ENCODE measurements around the gene UBB. TPM values are rescaled to one million over a fixed set of nuclear protein-coding genes. Genes with fewer than 3 reads are reported as not detected.

Gene UBB
- total RNA-seq, 2 experiments from 2014 or later: 1,415 to 1,441 TPM

DNA sequence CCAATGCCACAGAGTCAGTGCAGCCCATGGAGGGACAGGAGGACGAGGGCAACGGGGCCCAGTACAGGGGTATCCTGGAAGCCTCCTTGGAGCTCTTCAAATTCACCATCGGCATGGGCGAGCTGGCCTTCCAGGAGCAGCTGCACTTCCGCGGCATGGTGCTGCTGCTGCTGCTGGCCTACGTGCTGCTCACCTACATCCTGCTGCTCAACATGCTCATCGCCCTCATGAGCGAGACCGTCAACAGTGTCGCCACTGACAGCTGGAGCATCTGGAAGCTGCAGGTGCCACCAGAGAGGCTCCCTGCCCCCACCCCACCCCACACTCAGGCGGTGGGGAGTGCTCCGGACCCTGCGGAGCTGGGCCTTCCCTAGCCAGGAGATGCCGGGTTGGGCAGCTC is 51.1 kb downstream of the UBB start:
- Mint-ChIP-seq H3K4me1 (ENCODE audit: low read depth) (peaks cover 7% of the 10 kb centered on the region), H3K27me3 (ENCODE audit: low read depth) (no peaks in the 10 kb centered on the region), H3K36me3 (ENCODE audit: low read depth) (peaks cover 33% of the 10 kb centered on the region), H3K27ac (no peak overlapping the region), H3K9me3 (ENCODE audit: insufficient read depth) (no peaks in the 10 kb centered on the region), H3K4me3 (no peak overlapping the region)
- DNase-seq (no peak), ATAC-seq (no peak)
- POLR2A ChIA-PET: interaction anchor here (0.5 kb wide), 1 partner anchor 63 kb away, joined by 3 read pairs; no protein-coding TSS in a partner anchor
- CTCF ChIA-PET: interaction anchor here (0.9 kb wide), 1 partner anchor 16 kb away, joined by 3 read pairs; the partner anchor contains the start of gene TRPV2

Other genes starting within 250 kb of the UBB start
- 100 to 1,000 TPM; 160 to 161 TPM for gene NCOR1, start 165.6 kb upstream of the UBB start, total RNA-seq
- 10 to 100 TPM; 22.4 to 24.1 TPM for gene PIGL, start 163.9 kb upstream of the UBB start, total RNA-seq
- gene CENPV, start 27.6 kb upstream of the UBB start, total RNA-seq: 10 to 100 TPM; 28.6 to 36.4 TPM
- 100 to 1,000 TPM; 124 to 134 TPM for gene TRPV2, start 34.5 kb downstream of the UBB start, total RNA-seq
- gene LRRC75A, start 111.1 kb downstream of the UBB start, total RNA-seq: 1 to 10 TPM; 3.6 to 5.7 TPM
- 1 to 10 TPM; 5.7 to 5.9 TPM for gene ZNF287, start 188.1 kb downstream of the UBB start, total RNA-seq

Measured in activated CD8-positive, alpha-beta T cell treated with anti-CD3 and anti-CD28 coated beads, Interleukin-2, amount 10 ng/mL, durations not matched to agents 7 days and 5 days (primary cell).